ENCODE results near the gene DPPA2. TPM values are rescaled to one million over a fixed set of nuclear protein-coding genes. Genes with fewer than 3 reads are reported as not detected.

Gene DPPA2
- polyA plus RNA-seq, 1 experiment = not detected

- ChIA-PET POLR2A (no interaction called here), CTCF (no interaction called here)
- no peak overlapping the region for H3K27ac ChIP-seq (ENCODE audit: low read depth, low read length)
- H3K9me3 ChIP-seq (ENCODE audit: control insufficient read depth, insufficient read depth, low read length) = no peaks in the 10 kb centered on the region; the same call in 1 of the 2 replicates
- TF ChIP-seq CTCF (IDR thresholded peaks at IDR 0.05; ENCODE audit: low read depth, low read length) = no peak
- DNase-seq (ENCODE audit: low read depth, low spot score) = no peak
- no peaks in the 10 kb centered on the region for H3K27me3 ChIP-seq (ENCODE audit: control insufficient read depth, insufficient read depth, low read length)
- no peak overlapping the region for H3K4me3 ChIP-seq (ENCODE audit: low read depth, low read length)
Observed at GRCh38 chr3:109356442-109357155, 40.3 kb upstream of the DPPA2 start.

GRCh38 chr3:109355625-109356441, 39.5 kb upstream of the DPPA2 start:
- DNase-seq (ENCODE audit: low read depth, low spot score) = no peak
- Histone ChIP-seq H3K27ac (ENCODE audit: low read depth, low read length) (no peak overlapping the region), H3K9me3 (ENCODE audit: control insufficient read depth, insufficient read depth, low read length) (no peaks in the 10 kb centered on the region; the same call in 1 of the 2 replicates), H3K4me3 (ENCODE audit: low read depth, low read length) (no peak overlapping the region), H3K27me3 (ENCODE audit: control insufficient read depth, insufficient read depth, low read length) (no peaks in the 10 kb centered on the region)
- ChIA-PET POLR2A (no interaction called here), CTCF (no interaction called here)
- no peak for TF ChIP-seq CTCF (IDR thresholded peaks at IDR 0.05; ENCODE audit: low read depth, low read length)

- TF ChIP-seq CTCF (IDR thresholded peaks at IDR 0.05; ENCODE audit: low read depth, low read length) = no peak
- ChIA-PET POLR2A (no interaction called here), CTCF (no interaction called here)
- DNase-seq (ENCODE audit: low read depth, low spot score) = no peak
- Histone ChIP-seq H3K9me3 (ENCODE audit: control insufficient read depth, insufficient read depth, low read length) (peaks cover 4% of the 10 kb centered on the region; the same call in 1 of the 2 replicates), H3K4me3 (ENCODE audit: low read depth, low read length) (no peak overlapping the region), H3K27me3 (ENCODE audit: control insufficient read depth, insufficient read depth, low read length) (no peaks in the 10 kb centered on the region), H3K27ac (ENCODE audit: low read depth, low read length) (no peak overlapping the region)
Observed at GRCh38 chr3:109353057-109353456, 36.7 kb upstream of the DPPA2 start.

GRCh38 chr3:109351231-109351630, 34.9 kb upstream of the DPPA2 start:
- ChIA-PET POLR2A (no interaction called here), CTCF (no interaction called here)
- Histone ChIP-seq H3K27ac (ENCODE audit: low read depth, low read length) (no peak overlapping the region), H3K4me3 (ENCODE audit: low read depth, low read length) (no peak overlapping the region), H3K9me3 (ENCODE audit: control insufficient read depth, insufficient read depth, low read length) (peaks cover 4% of the 10 kb centered on the region; the same call in 1 of the 2 replicates), H3K27me3 (ENCODE audit: control insufficient read depth, insufficient read depth, low read length) (no peaks in the 10 kb centered on the region)
- TF ChIP-seq CTCF (IDR thresholded peaks at IDR 0.05; ENCODE audit: low read depth, low read length) = no peak
- no peak for DNase-seq (ENCODE audit: low read depth, low spot score)

- no peak for TF ChIP-seq CTCF (IDR thresholded peaks at IDR 0.05; ENCODE audit: low read depth, low read length)
- H3K4me3 ChIP-seq (ENCODE audit: low read depth, low read length) = no peak overlapping the region
- no peak for DNase-seq (ENCODE audit: low read depth, low spot score)
- CTCF ChIA-PET = interaction anchor here (1.3 kb wide), 1 partner anchor 40 kb away, joined by 4 read pairs; no protein-coding TSS in a partner anchor
- POLR2A ChIA-PET = no interaction called here
- H3K9me3 ChIP-seq (ENCODE audit: control insufficient read depth, insufficient read depth, low read length) = peaks cover 4% of the 10 kb centered on the region; the same call in 1 of the 2 replicates
- no peaks in the 10 kb centered on the region for H3K27me3 ChIP-seq (ENCODE audit: control insufficient read depth, insufficient read depth, low read length)
- no peak overlapping the region for H3K27ac ChIP-seq (ENCODE audit: low read depth, low read length)
Observed at GRCh38 chr3:109346770-109347295, 30.5 kb upstream of the DPPA2 start.

Data from AG04450 (cell line).